ENCODE results near the gene VGLL4. TPM values are rescaled to one million over a fixed set of nuclear protein-coding genes. Genes with fewer than 3 reads are reported as not detected.

Gene VGLL4
- total RNA-seq, 4 donors from 2014 or later: 66.8 to 86.5 (median 75.9) TPM

DNA sequence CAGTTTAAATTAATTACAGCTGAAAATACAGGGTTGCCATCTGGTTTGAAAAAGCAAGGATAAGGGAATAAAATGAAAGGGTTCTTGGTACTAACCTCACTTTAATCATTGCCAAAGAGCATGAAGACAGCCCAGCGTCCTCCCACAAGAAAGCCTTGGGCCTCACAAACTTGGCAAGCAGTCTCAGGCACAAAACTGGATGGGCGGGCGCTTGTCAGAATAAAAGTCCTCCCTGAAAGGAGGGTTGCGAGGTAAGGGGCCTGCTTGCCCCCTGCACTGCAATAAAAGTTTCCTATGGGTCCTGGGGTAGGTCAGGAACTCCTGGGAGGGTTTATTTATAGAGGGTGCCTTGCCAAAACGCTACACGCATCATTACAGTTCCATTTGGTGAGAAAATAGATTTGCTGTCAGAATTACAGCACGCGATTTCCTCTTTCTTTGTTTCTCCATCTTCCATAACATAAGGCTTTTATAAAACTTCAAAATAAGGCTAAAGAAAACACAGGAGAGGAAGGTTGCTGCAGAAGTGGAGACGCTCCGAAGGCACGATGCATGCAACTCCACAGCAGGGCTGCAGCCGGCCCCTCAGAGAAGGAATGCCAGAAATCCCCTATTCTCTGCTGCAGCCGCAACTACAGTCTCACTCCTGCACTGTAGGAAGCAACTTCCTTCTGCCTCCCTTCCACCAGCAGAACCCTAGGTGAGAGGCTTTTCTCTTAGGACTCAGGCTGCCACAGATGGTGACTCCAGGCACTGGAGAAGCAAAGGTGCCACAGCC, 61.3 kb downstream of the VGLL4 start:
- TF ChIP-seq POLR2A (IDR thresholded peaks at IDR 0.05) (no peak), POLR2AphosphoS5 (IDR thresholded peaks at IDR 0.05) (peak in 1 of 3 donors; percentile 49), EP300 (IDR thresholded peaks at IDR 0.05) (no peak)
- TF ChIP-seq, protein P1, sequence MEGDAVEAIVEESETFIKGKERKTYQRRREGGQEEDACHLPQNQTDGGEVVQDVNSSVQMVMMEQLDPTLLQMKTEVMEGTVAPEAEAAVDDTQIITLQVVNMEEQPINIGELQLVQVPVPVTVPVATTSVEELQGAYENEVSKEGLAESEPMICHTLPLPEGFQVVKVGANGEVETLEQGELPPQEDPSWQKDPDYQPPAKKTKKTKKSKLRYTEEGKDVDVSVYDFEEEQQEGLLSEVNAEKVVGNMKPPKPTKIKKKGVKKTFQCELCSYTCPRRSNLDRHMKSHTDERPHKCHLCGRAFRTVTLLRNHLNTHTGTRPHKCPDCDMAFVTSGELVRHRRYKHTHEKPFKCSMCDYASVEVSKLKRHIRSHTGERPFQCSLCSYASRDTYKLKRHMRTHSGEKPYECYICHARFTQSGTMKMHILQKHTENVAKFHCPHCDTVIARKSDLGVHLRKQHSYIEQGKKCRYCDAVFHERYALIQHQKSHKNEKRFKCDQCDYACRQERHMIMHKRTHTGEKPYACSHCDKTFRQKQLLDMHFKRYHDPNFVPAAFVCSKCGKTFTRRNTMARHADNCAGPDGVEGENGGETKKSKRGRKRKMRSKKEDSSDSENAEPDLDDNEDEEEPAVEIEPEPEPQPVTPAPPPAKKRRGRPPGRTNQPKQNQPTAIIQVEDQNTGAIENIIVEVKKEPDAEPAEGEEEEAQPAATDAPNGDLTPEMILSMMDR (IDR thresholded peaks at IDR 0.05): no peak
- Histone ChIP-seq H3K4me3 (peak overlapping the region; percentile 35), H3K36me3 (no peaks in the 10 kb centered on the region), H3K27me3 (no peaks in the 10 kb centered on the region), H3K27ac (peak overlapping the region; percentile 71), H3K9me3 (no peaks in the 10 kb centered on the region), H3K4me1 (peaks cover 71% of the 10 kb centered on the region)
- peak in 1 of 2 donors; percentile 79 for DNase-seq (ENCODE audit: low spot score in 2 of 2)
- 2% methylated on average over 13 of the region's 13 CpGs for WGBS

DNA sequence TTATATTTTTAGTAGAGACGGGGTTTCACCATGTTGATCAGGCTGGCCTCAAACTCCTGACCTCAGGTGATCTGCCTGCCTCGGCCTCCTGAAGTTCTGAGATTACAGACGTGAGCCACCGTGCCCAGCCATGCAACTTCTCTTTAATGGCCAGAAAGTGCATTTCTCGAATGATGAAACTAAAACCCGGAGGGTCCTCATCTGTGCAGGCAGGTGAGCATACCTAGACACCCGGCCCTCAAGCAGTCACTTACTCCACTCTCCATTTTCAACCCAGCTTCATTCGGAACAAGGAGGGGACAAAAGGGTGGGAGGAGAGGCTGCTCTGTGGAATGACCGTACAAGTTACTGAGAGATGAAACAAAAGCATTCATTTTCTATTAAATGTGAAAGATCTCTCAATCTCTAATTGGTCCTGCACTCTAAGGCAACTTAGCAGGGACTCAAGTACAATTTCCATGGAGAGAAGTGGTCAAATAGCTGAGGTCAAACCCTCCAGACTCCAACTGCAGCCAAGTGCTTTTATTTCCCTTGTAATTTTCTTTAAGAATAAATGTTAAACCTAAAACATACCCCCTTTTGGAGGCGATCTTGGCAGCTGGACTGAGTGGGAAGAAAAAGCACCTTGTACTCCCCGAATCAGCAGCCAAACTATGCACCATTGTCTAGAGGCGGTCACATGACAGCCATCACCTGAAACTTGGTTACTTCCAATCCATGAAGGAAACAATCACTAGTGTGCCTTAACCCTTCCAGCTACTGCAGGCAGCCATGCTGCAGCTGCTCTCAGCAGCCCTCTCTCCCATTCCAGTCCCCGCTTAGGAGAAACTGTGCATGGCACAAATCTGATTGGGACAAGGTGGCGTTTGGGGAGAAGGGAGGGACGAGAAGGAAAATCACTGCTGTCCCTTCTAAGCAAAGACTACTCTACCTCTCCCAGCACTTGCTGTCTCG, 62.2 kb downstream of the VGLL4 start:
- peak overlapping the region; percentile 71 for H3K27ac ChIP-seq
- peak in 1 of 2 donors; percentile 53 for DNase-seq (ENCODE audit: low spot score in 2 of 2)
- no peaks in the 10 kb centered on the region for H3K36me3 ChIP-seq
- TF ChIP-seq, protein P1 (IDR thresholded peaks at IDR 0.05): no peak
- no peak for TF ChIP-seq POLR2AphosphoS5 (IDR thresholded peaks at IDR 0.05)
- WGBS: 46% methylated on average over 16 of the region's 16 CpGs
- H3K4me1 ChIP-seq: peaks cover 71% of the 10 kb centered on the region
- peak overlapping the region; percentile 35 for H3K4me3 ChIP-seq
- no peaks in the 10 kb centered on the region for H3K9me3 ChIP-seq
- no peaks in the 10 kb centered on the region for H3K27me3 ChIP-seq

- no peaks in the 10 kb centered on the region for H3K27me3 ChIP-seq
- H3K4me1 ChIP-seq: peaks cover 74% of the 10 kb centered on the region
- H3K27ac ChIP-seq: peak overlapping the region; percentile 71
- no peaks in the 10 kb centered on the region for H3K36me3 ChIP-seq
- H3K4me3 ChIP-seq: no peak overlapping the region
- DNase-seq (ENCODE audit: low spot score in 2 of 2): no peak
- TF ChIP-seq POLR2AphosphoS5 (IDR thresholded peaks at IDR 0.05): no peak
- TF ChIP-seq, protein P1 (IDR thresholded peaks at IDR 0.05): no peak
- no peak for TF ChIP-seq EP300 (IDR thresholded peaks at IDR 0.05)
- TF ChIP-seq POLR2A (IDR thresholded peaks at IDR 0.05): no peak
- WGBS: 81% methylated on average over 2 of the region's 2 CpGs
- H3K9me3 ChIP-seq: no peaks in the 10 kb centered on the region
Observed at GRCh38 chr3:11580645-11581044, 63.1 kb downstream of the VGLL4 start.

DNA sequence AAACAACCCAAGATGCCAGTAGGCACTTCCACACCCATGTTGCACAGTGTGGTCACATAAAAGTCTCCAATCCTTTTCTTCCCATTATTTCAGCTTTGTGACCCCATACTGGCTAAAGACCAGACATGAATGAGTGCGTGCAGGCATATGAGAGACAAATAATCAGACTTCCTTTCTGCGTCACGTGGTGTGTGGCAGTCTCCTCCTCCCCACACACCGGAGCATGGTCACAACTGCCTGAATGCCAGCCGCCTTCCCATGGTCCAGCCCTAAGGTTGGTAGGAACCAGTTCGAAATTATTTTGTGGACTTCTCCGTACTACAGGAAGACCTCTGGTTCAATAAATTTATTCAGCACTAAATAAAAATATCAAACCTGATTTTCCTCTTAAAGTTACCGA, 65.5 kb downstream of the VGLL4 start:
- peaks cover 10% of the 10 kb centered on the region for H3K36me3 ChIP-seq
- H3K27ac ChIP-seq: no peak overlapping the region
- no peaks in the 10 kb centered on the region for H3K9me3 ChIP-seq
- H3K27me3 ChIP-seq: no peaks in the 10 kb centered on the region
- DNase-seq (ENCODE audit: low spot score in 2 of 2): no peak
- peaks cover 53% of the 10 kb centered on the region for H3K4me1 ChIP-seq
- 78% methylated on average over 8 of the region's 8 CpGs for WGBS
- TF ChIP-seq, protein P1 (IDR thresholded peaks at IDR 0.05): no peak
- TF ChIP-seq POLR2A (IDR thresholded peaks at IDR 0.05): no peak
- TF ChIP-seq EP300 (IDR thresholded peaks at IDR 0.05): no peak
- no peak overlapping the region for H3K4me3 ChIP-seq

- Histone ChIP-seq H3K9me3 (no peaks in the 10 kb centered on the region), H3K4me1 (peaks cover 39% of the 10 kb centered on the region), H3K27ac (peak overlapping the region; percentile 40), H3K4me3 (no peak overlapping the region), H3K36me3 (peaks cover 10% of the 10 kb centered on the region), H3K27me3 (no peaks in the 10 kb centered on the region)
- 45% methylated on average over 6 of the region's 9 CpGs for WGBS
- TF ChIP-seq POLR2AphosphoS5 (IDR thresholded peaks at IDR 0.05): no peak
- no peak for DNase-seq (ENCODE audit: low spot score in 2 of 2)
Observed at GRCh38 chr3:11576453-11576852, 67.3 kb downstream of the VGLL4 start.
